ENCODE measurements around the gene PHF19. TPM values are rescaled to one million over a fixed set of nuclear protein-coding genes. Genes with fewer than 3 reads are reported as not detected.
A peak's percentile ranks its signal among the peaks of the same experiment; 100 is the strongest.

Gene PHF19
- total RNA-seq, 2 experiments from 2014 or later = 210 to 216 TPM

DNA sequence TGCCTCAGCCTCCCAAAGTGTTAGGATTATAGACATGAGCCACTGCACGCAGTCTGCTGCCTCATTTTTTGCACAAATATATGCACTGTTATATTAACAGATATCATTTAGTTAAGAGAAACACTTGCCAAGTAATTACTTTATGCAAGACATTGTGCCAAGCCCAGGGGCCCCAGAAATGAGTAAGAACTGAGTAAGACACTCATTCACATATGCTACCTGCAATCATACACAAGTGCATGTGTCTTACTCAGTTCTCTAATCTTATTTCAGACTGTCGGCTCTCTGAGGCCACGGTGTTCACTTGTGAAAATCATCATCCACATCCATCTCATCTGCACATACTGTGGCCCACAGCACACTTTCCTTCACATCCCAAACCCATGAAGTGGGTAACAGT, 33.7 kb upstream of the PHF19 start:
- no peak for DNase-seq

DNA sequence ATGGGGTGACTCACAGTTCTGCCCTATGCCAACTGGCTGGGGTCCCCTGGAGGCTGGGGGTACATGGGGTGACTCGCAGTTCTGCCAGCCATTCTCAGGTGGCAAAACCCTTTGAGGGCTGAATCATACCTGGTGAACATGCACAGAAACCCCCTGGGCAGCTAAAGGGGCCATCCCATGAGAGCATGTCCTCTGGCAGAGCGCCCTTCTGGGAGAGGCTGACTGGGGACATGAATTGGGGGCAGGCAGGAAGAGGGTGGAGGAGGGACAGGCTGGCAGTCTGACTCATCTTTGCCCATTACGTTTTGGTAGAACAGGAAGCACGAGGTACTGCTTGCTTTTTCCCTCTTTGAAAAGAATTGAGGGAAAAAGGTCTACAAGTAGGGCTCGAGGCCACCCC, 32.9 kb upstream of the PHF19 start:
- Mint-ChIP-seq H3K9me3 (no peaks in the 10 kb centered on the region), H3K4me1 (ENCODE audit: low read depth) (peaks cover 91% of the 10 kb centered on the region), H3K27ac (peak overlapping the region; percentile 92), H3K27me3 (no peaks in the 10 kb centered on the region), H3K4me3 (no peak overlapping the region), H3K36me3 (ENCODE audit: low read depth) (peaks cover 94% of the 10 kb centered on the region)
- intact Hi-C loops (cut with micrococcal nuclease) = no loop called here
- ChIA-PET POLR2A (interaction anchor here (60.2 to 67.1 kb wide), 2 partner anchors 2 to 15 kb away, joined by 2439 read pairs; partner anchors contain the start of genes PHF19 and TRAF1), CTCF (interaction anchor here (0.9 to 2.2 kb wide), 4 partner anchors 14 to 27 kb away, joined by 3 to 13 read pairs (median 3); no protein-coding TSS in a partner anchor)
- TF ChIP-seq, protein P1, sequence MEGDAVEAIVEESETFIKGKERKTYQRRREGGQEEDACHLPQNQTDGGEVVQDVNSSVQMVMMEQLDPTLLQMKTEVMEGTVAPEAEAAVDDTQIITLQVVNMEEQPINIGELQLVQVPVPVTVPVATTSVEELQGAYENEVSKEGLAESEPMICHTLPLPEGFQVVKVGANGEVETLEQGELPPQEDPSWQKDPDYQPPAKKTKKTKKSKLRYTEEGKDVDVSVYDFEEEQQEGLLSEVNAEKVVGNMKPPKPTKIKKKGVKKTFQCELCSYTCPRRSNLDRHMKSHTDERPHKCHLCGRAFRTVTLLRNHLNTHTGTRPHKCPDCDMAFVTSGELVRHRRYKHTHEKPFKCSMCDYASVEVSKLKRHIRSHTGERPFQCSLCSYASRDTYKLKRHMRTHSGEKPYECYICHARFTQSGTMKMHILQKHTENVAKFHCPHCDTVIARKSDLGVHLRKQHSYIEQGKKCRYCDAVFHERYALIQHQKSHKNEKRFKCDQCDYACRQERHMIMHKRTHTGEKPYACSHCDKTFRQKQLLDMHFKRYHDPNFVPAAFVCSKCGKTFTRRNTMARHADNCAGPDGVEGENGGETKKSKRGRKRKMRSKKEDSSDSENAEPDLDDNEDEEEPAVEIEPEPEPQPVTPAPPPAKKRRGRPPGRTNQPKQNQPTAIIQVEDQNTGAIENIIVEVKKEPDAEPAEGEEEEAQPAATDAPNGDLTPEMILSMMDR (IDR thresholded peaks at IDR 0.05) = no peak
- ATAC-seq (peak; percentile 64), DNase-seq (peak; percentile 81)

More for the DNA sequence above, 33.7 kb upstream of the PHF19 start:
- ATAC-seq = peak; percentile 34
- Mint-ChIP-seq H3K9me3 (no peaks in the 10 kb centered on the region), H3K36me3 (ENCODE audit: low read depth) (peaks cover 91% of the 10 kb centered on the region), H3K4me1 (ENCODE audit: low read depth) (peaks cover 89% of the 10 kb centered on the region), H3K4me3 (no peak overlapping the region), H3K27ac (peak overlapping the region; percentile 92), H3K27me3 (no peaks in the 10 kb centered on the region)
- CTCF ChIA-PET = interaction anchor here (0.9 to 2.2 kb wide), 3 partner anchors 13 to 26 kb away, joined by 3 to 13 read pairs (median 3); no protein-coding TSS in a partner anchor
- TF ChIP-seq, protein P1 (IDR thresholded peaks at IDR 0.05) = no peak
- POLR2A ChIA-PET = interaction anchor here (60.2 to 67.1 kb wide), 2 partner anchors 1 to 16 kb away, joined by 2439 read pairs; partner anchors contain the start of genes PHF19 and TRAF1
- intact Hi-C loops (cut with micrococcal nuclease) = no loop called here

DNA sequence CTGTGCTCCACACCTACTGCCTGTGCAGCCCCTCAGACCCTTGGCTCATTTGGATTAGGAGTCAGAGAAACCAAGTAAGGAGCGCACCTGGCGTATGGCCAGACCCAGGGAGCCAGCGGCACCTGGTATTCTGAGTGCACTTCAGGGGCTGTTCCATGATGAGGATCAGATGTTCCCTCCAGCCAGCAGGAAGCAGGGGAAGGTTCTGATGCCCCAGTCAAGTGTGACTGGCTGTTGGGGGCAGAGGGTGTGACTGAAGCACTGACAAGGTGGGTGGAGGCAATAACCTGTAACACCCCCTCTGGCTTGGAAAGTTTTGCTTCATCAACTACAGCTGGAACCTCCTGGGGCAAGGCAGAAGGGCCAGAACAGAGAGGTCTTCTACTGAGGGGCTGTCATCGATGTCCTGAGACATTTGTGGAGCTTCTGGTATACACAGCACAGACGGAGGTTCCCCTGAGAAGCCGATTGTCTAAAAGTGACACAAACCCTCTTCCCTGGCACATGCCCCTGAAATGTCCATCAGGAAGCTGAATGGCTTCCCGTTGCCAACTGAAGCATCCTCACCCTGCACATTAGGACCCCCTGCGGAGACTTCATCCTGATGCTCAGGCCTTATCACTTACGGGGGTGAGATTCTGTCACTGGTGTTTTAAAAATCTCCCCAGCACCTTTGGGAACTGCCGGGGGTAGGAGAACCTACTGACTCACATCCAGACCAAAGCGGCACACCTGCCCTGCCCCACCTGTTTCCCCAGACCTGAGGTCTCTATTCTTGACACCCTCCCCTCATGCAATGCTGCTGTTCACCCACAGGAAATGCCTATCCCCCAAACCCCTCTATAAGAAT, 28.6 kb upstream of the PHF19 start:
- DNase-seq (peak; percentile 69), ATAC-seq (peak; percentile 35)
- Mint-ChIP-seq H3K27me3 (no peaks in the 10 kb centered on the region), H3K4me3 (peak overlapping the region; percentile 20), H3K4me1 (ENCODE audit: low read depth) (peaks cover 91% of the 10 kb centered on the region), H3K9me3 (no peaks in the 10 kb centered on the region), H3K36me3 (ENCODE audit: low read depth) (peaks cover 89% of the 10 kb centered on the region), H3K27ac (peak overlapping the region; percentile 86)
- TF ChIP-seq, protein P1 (IDR thresholded peaks at IDR 0.05) = no peak
- intact Hi-C loops (cut with micrococcal nuclease) = no loop called here
- POLR2A ChIA-PET = interaction anchor here (60.2 to 67.1 kb wide), 2 partner anchors 7 to 11 kb away, joined by 2439 read pairs; partner anchors contain the start of genes PHF19 and TRAF1
- CTCF ChIA-PET = interaction anchor here (1.2 to 1.7 kb wide), 2 partner anchors 14 kb away, joined by 3 read pairs; no protein-coding TSS in a partner anchor

DNA sequence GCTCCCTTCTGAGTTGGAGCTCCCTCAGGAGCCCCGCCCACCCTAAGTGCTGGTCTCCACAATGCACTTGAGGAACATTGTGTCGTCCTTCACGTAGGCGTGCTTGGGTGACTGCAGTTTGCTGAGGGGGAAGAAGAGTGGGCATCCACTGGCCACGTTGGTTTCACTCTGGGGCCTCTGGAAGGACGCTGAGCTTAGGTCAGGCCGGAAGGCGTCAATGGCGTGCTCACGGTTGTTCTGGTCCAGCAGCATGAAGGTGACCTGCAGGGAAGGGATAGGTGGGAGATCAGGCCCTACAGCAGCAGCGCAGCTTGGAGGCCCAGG, 28.0 kb upstream of the PHF19 start:
- no peaks in the 10 kb centered on the region for H3K9me3 Mint-ChIP-seq
- peaks cover 91% of the 10 kb centered on the region for H3K4me1 Mint-ChIP-seq (ENCODE audit: low read depth)
- ChIA-PET CTCF (interaction anchor here (1.3 to 1.7 kb wide), 3 partner anchors 15 to 149 kb away, joined by 3 to 6 read pairs (median 3); no protein-coding TSS in a partner anchor), POLR2A (interaction anchor here (1.1 to 67.1 kb wide), 3 partner anchors 7 to 52 kb away, joined by 4 to 2439 read pairs (median 2439); partner anchors contain the start of genes PHF19 and TRAF1)
- H3K36me3 Mint-ChIP-seq (ENCODE audit: low read depth) = peaks cover 88% of the 10 kb centered on the region
- intact Hi-C loops (cut with micrococcal nuclease) = no loop called here
- ATAC-seq = no peak
- TF ChIP-seq, protein P1 (IDR thresholded peaks at IDR 0.05) = no peak
- DNase-seq = peak; percentile 42
- H3K27ac Mint-ChIP-seq = peak overlapping the region; percentile 86
- peak overlapping the region; percentile 20 for H3K4me3 Mint-ChIP-seq
- no peaks in the 10 kb centered on the region for H3K27me3 Mint-ChIP-seq

All from activated CD8-positive, alpha-beta T cell treated with anti-CD3 and anti-CD28 coated beads for 36 hours (primary cell).